Parathyroid adenoma (tissue), 2 donors: ENCODE data around the gene CHIC2.

Experiments
- H2AFZ ChIP-seq: fragments of 300-600 bp; sonication (generic); one replicate; pipeline ENCODE4 v1.7.0; 2017; ENCODE audit warnings: antibody characterized with exemption, mild to moderate bottlenecking
- H3K27ac ChIP-seq: fragments of 300-600 bp; sonication (generic); one replicate; pipeline ENCODE4 v1.7.0; 2017
- H3K27me3 ChIP-seq: fragments of 300-600 bp; sonication (generic); one replicate; pipeline ENCODE4 v1.7.0; 2017; ENCODE audit warnings: low read length; ENCODE audit not compliant: control insufficient read depth, insufficient read depth
- H3K36me3 ChIP-seq: fragments of 300-600 bp; sonication (generic); one replicate; pipeline ENCODE4 v1.7.0; 2017; ENCODE audit warnings: low read length; ENCODE audit not compliant: control insufficient read depth, insufficient read depth
- H3K4me1 ChIP-seq: fragments of 300-600 bp; sonication (generic); one replicate; pipeline ENCODE4 v1.7.0; 2017; ENCODE audit warnings: control low read depth
- H3K4me2 ChIP-seq: fragments of 300-600 bp; sonication (generic); one replicate; pipeline ENCODE4 v1.7.0; 2017; ENCODE audit warnings: low read length
- H3K4me3 ChIP-seq: fragments of 300-600 bp; sonication (generic); one replicate; pipeline ENCODE4 v1.7.0; 2017; ENCODE audit warnings: low read depth, low read length
- H3K79me2 ChIP-seq: fragments of 300-600 bp; sonication (generic); one replicate; pipeline ENCODE4 v1.7.0; 2017; ENCODE audit warnings: control low read depth
- H3K9ac ChIP-seq: fragments of 300-600 bp; sonication (generic); one replicate; pipeline ENCODE4 v1.7.0; 2017; ENCODE audit warnings: mild to moderate bottlenecking
- H3K9me3 ChIP-seq: fragments of 300-600 bp; sonication (generic); one replicate; pipeline ENCODE4 v1.7.0; 2017; ENCODE audit warnings: low read length; ENCODE audit not compliant: control insufficient read depth
- TF ChIP-seq, protein P1 (sequence below): fragments of 300-600 bp; sonication (generic); IDR thresholded peaks from one replicate; pipeline ENCODE4 v1.7.0; 2017; ENCODE audit warnings: antibody characterized with exemption, mild to moderate bottlenecking
- donor health status: primary hyperparathyroidism.

CHIC2 gene

DNA sequence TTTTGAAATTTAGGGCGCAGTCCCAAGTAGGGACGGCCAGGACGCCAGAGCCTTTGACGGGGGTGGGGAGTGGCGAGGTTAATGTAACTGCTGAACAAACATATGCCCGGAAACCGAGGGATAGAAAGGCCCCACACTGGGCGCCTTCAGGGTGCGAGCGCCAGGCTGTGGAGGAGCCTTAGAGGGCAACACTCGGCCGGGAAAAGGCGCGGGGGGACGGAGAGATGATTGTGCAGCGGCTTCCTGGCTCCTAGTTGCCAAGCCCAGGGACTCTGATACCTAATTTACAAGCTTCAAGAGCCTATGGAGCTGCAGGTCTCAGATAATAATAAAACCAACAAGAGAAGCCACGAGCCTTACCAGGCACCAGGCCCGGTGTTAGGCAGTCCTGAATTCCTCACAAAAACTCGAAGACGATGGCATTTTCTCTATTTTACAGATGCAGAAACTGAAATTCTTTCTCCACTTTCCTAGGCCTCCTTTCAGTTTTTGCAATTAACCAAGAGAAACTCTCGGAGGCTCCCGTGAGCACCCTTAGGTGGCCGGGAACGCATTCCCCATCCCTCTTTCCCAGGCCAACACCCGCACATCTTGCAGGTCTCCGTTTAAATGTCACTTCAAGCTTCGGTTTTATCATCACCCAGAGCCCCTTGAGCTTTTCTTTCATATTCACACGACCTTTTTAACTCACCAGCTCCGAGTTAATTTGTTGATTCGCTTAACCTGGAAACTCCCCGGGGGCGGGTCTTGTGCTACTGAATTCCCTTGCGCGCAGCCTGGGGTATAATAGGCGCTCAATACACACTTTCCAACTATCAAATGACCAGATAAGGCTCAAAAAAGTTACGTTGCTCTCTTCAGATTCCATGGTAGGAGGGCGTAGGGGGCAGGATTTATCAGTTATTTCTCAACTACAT, 29.2 kb upstream of the CHIC2 start:
- H3K4me2 ChIP-seq = no peak overlapping the region
- no peaks in the 10 kb centered on the region for H3K36me3 ChIP-seq
- no peaks in the 10 kb centered on the region for H3K9me3 ChIP-seq
- H2AFZ ChIP-seq = no peak overlapping the region
- H3K27me3 ChIP-seq = peaks cover 5% of the 10 kb centered on the region
- H3K27ac ChIP-seq = no peak overlapping the region
- no peak overlapping the region for H3K9ac ChIP-seq
- no peak overlapping the region for H3K4me3 ChIP-seq
- H3K4me1 ChIP-seq = no peaks in the 10 kb centered on the region
- H3K79me2 ChIP-seq = no peaks in the 10 kb centered on the region
- TF ChIP-seq, protein P1, sequence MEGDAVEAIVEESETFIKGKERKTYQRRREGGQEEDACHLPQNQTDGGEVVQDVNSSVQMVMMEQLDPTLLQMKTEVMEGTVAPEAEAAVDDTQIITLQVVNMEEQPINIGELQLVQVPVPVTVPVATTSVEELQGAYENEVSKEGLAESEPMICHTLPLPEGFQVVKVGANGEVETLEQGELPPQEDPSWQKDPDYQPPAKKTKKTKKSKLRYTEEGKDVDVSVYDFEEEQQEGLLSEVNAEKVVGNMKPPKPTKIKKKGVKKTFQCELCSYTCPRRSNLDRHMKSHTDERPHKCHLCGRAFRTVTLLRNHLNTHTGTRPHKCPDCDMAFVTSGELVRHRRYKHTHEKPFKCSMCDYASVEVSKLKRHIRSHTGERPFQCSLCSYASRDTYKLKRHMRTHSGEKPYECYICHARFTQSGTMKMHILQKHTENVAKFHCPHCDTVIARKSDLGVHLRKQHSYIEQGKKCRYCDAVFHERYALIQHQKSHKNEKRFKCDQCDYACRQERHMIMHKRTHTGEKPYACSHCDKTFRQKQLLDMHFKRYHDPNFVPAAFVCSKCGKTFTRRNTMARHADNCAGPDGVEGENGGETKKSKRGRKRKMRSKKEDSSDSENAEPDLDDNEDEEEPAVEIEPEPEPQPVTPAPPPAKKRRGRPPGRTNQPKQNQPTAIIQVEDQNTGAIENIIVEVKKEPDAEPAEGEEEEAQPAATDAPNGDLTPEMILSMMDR = no peak

DNA sequence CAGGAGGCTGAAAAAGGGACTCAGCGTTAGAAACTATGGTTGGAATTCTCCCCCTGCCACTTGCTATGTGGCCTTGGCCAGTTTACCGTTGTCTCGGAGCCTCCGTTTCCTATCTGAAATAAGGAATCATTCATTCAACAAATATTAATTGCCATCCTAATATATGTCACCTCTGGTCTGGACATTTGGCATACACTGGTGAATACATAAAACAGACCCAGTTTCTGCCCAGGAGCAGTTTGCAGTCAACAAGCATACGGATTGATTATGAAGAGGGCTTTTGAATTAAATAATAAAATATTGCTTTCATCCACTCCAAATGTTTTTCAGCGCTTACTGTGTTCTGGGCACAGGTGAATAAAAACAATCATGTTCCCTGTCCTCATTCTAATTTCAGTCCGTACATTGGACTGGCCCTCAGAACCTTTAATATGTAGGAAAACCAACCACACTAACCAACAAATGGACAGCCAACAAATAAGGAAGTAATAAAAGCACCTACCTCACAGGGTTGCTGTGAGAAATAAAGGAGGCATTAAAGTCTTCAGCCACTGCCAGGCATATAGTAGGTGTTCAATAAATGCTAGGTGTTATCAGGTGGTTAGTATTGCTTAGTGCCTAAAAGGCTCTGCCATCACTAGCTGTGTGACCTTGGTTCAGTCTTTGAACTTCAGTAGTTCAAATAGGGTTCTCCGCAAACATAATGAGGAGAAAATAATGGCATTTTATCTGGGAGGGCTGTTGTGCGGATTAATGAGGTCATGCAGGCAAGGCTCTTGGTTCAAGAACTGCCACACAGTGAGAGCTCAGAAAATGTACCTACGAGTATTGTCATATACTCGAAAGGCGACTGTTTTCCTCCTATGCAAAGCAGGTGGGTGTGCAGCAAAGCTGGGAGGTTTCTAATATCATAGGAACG, 28.3 kb upstream of the CHIC2 start:
- Histone ChIP-seq H2AFZ (peak overlapping the region; percentile 9), H3K4me2 (peak overlapping the region; percentile 90), H3K9ac (no peak overlapping the region), H3K27me3 (peaks cover 4% of the 10 kb centered on the region), H3K4me3 (peak overlapping the region; percentile 55), H3K36me3 (no peaks in the 10 kb centered on the region), H3K9me3 (no peaks in the 10 kb centered on the region), H3K27ac (no peak overlapping the region), H3K4me1 (no peaks in the 10 kb centered on the region), H3K79me2 (no peaks in the 10 kb centered on the region)
- TF ChIP-seq, protein P1 = no peak

DNA sequence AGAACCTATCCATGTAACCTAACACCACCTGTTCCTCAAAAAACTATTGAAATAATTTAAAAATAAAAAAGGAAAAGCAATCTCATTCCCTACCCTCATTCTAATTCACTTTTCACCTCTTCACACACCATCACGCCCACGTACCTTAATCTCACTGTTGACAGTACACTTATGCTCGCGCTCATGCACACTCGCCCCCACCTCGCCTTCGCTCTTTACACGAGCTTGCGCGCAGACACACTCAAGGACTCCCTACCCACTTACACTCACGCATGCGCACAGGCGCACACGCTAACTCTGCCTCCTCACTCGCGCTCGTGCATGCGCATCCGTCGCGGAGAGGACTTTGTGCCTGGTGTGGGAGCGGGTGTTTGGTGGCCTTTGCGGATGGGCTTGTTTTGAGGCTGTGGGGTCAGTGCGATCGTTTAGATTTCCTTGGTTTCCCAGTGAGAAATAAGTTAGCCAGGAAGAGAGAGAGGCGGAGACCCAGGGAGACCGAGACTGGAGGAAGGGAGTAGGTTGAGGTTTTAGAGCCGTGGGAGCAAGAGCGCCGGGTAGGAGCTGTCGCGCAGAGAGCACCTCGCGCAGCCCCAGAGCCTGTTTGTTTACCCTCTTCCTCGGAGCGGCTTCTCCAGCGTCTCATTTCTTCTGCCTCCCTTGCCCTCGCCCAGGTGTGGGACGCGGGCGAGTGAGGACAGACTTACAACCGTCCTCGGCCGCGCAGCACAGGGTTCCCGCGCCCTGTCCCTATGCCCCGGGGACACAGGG, 27.4 kb upstream of the CHIC2 start:
- TF ChIP-seq, protein P1 = no peak
- no peaks in the 10 kb centered on the region for H3K36me3 ChIP-seq
- H3K9ac ChIP-seq = no peak overlapping the region
- H3K4me1 ChIP-seq = no peaks in the 10 kb centered on the region
- peak overlapping the region; percentile 55 for H3K4me3 ChIP-seq
- no peaks in the 10 kb centered on the region for H3K79me2 ChIP-seq
- H3K27ac ChIP-seq = no peak overlapping the region
- no peaks in the 10 kb centered on the region for H3K9me3 ChIP-seq
- H3K4me2 ChIP-seq = peak overlapping the region; percentile 90
- peaks cover under 1% of the 10 kb centered on the region for H3K27me3 ChIP-seq
- H2AFZ ChIP-seq = peak overlapping the region; percentile 9

DNA sequence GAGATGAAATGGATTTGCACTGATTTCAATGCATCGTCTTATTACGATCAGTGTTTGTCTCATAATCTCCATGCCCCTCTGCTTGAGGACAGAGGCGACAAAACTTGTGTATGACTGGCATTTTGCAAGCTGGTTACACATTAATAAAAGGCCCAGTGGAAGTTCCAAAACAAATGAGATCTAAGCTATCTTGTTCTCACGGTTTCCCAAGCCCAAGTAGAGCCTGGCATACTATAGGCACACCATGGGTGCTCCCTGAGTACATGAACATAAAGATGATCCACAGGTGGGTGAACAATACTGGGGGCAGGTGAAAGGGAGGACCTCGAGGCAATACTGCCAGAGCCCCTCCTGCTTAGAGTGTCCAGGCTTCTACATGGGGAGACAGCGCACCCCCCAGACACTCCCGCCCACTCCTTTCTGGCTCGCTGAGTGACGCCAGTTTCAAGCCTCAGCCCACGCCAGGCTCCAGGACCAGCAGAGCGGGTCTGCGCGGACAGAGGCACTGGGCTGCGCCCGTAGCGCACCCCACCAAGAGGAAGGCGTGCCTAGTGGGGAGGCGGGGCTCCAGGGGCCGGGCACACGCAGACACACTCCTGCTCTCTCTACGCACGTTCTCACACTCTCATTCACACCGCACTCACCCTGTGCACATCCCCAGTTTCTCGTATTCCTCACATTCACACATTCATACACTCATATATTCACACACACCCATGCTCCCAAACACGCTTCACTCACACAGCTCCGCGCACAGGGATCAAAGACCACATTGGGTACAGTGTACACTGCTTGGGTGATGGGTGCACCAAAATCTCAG, 26.6 kb upstream of the CHIC2 start:
- Histone ChIP-seq H3K4me2 (peak overlapping the region; percentile 90), H3K27ac (no peak overlapping the region), H2AFZ (peak overlapping the region; percentile 9), H3K9ac (no peak overlapping the region), H3K36me3 (no peaks in the 10 kb centered on the region), H3K27me3 (no peaks in the 10 kb centered on the region), H3K79me2 (no peaks in the 10 kb centered on the region), H3K4me3 (peak overlapping the region; percentile 55), H3K4me1 (no peaks in the 10 kb centered on the region), H3K9me3 (no peaks in the 10 kb centered on the region)
- TF ChIP-seq, protein P1 = no peak
